Measurements from ENCODE around the gene YAP1.

Gene YAP1

DNA sequence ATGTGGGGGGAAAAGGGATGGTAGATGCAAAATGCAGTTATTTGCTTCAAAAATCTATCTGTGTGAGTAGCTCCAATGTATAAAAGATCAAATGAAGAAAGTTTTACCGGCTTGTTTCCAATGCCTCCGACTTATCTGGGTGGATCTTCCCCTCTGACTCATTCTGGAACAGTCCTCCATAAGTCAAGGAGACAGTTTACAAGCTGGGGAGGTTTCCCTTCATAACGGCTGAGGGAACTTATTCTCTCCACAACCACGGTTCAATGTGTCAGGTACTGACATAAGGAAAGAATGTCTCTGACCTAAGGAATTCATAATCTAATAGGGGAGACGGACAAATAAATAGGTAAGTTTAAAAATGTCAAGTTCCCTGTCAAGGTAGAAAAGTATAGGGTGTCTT lies 157.4 kb downstream of the YAP1 start:
- H3K4me3 ChIP-seq (IDR thresholded peaks at IDR 0.05; ENCODE audit: insufficient read depth, low read depth, low read length): no peak overlapping the region
- TF ChIP-seq CTCF (conservative IDR thresholded peaks at IDR 0.05; ENCODE audit: low read depth, low read length): no peak
- no peak overlapping the region for H3K9ac ChIP-seq
- H3K4me1 ChIP-seq (ENCODE audit: low read depth, poor library complexity, severe bottlenecking): peaks cover 8% of the 10 kb centered on the region
- H3K36me3 ChIP-seq (ENCODE audit: insufficient read depth): no peaks in the 10 kb centered on the region
- no peak overlapping the region for H2AFZ ChIP-seq (ENCODE audit: low read depth)
- no peaks in the 10 kb centered on the region for H3K27me3 ChIP-seq (ENCODE audit: insufficient read depth, low read depth)
- no peaks in the 10 kb centered on the region for H3K79me2 ChIP-seq (ENCODE audit: insufficient read depth, low read depth)
- H3K4me2 ChIP-seq: no peak overlapping the region
- H3K27ac ChIP-seq: no peak overlapping the region
- no peaks in the 10 kb centered on the region for H4K20me1 ChIP-seq (ENCODE audit: insufficient read depth)

GRCh38 chr11:102268083-102268984 lies 158.1 kb downstream of the YAP1 start:
- Histone ChIP-seq H3K9ac (no peak overlapping the region), H3K4me3 (IDR thresholded peaks at IDR 0.05; ENCODE audit: insufficient read depth, low read depth, low read length) (no peak overlapping the region), H4K20me1 (ENCODE audit: insufficient read depth) (no peaks in the 10 kb centered on the region), H2AFZ (ENCODE audit: low read depth) (peak overlapping the region; percentile 45; the same call in 1 of the 2 replicates), H3K4me2 (peak overlapping the region; percentile 37), H3K27me3 (ENCODE audit: insufficient read depth, low read depth) (no peaks in the 10 kb centered on the region), H3K79me2 (ENCODE audit: insufficient read depth, low read depth) (no peaks in the 10 kb centered on the region), H3K27ac (no peak overlapping the region), H3K36me3 (ENCODE audit: insufficient read depth) (no peaks in the 10 kb centered on the region), H3K4me1 (ENCODE audit: low read depth, poor library complexity, severe bottlenecking) (peaks cover 8% of the 10 kb centered on the region)
- TF ChIP-seq CTCF (conservative IDR thresholded peaks at IDR 0.05; ENCODE audit: low read depth, low read length): no peak

DNA sequence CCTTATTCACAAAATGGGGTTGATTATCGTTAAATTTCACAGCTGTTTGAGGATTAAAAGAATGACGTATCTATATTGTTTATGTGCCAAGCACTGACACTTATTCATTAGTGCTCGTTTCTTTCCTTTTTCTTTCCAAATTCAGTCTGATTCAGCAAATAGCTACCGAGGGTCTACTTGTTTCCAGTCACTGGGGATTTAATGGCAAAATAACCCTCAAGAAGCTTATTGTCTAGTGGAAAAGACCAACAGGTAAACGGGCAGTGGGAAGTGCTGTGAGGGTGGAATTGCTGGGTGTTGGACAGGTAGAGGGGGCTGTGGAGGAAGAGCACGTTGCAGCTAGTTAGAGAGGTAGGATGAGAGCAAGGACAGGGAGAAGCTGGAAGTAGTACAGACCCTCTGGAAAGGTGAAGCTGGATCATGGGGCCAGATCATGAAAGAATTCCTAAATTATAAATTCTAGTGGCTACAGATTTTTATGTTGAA lies 158.8 kb downstream of the YAP1 start:
- H3K79me2 ChIP-seq (ENCODE audit: insufficient read depth, low read depth): no peaks in the 10 kb centered on the region
- no peaks in the 10 kb centered on the region for H3K36me3 ChIP-seq (ENCODE audit: insufficient read depth)
- peak overlapping the region; percentile 37 for H3K4me2 ChIP-seq
- no peaks in the 10 kb centered on the region for H4K20me1 ChIP-seq (ENCODE audit: insufficient read depth)
- no peak overlapping the region for H3K27ac ChIP-seq
- no peak overlapping the region for H3K9ac ChIP-seq
- no peaks in the 10 kb centered on the region for H3K27me3 ChIP-seq (ENCODE audit: insufficient read depth, low read depth)
- peaks cover 8% of the 10 kb centered on the region for H3K4me1 ChIP-seq (ENCODE audit: low read depth, poor library complexity, severe bottlenecking)
- H3K4me3 ChIP-seq (IDR thresholded peaks at IDR 0.05; ENCODE audit: insufficient read depth, low read depth, low read length): no peak overlapping the region
- peak overlapping the region; percentile 18; the same call in 1 of the 2 replicates for H2AFZ ChIP-seq (ENCODE audit: low read depth)
- TF ChIP-seq CTCF (conservative IDR thresholded peaks at IDR 0.05; ENCODE audit: low read depth, low read length): peak; percentile 29; the same call in 1 of the 2 replicates

DNA sequence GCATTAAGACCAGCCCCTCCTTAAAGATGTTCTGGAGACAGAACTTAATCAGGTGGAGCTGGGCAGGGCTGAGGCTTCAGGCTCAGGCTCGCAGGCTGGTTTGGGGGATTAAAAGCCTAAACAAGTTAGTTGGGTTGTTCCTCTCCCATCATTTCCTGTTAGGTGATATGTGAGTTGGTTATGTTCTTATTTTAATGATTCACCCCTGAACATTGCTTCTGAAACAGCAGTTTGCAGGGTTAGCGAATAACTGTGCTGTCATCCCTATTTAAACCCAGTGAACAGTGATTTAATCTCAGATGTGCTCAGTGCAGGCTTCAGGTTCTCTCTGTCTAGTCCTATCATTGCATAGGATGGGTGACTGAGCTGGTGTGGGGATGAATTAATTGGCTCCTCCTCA lies 159.7 kb downstream of the YAP1 start:
- Histone ChIP-seq H3K9ac (no peak overlapping the region), H3K79me2 (ENCODE audit: insufficient read depth, low read depth) (no peaks in the 10 kb centered on the region), H3K27me3 (ENCODE audit: insufficient read depth, low read depth) (no peaks in the 10 kb centered on the region), H3K36me3 (ENCODE audit: insufficient read depth) (no peaks in the 10 kb centered on the region), H2AFZ (ENCODE audit: low read depth) (no peak overlapping the region), H3K4me3 (IDR thresholded peaks at IDR 0.05; ENCODE audit: insufficient read depth, low read depth, low read length) (no peak overlapping the region), H4K20me1 (ENCODE audit: insufficient read depth) (no peaks in the 10 kb centered on the region), H3K4me1 (ENCODE audit: low read depth, poor library complexity, severe bottlenecking) (peaks cover 8% of the 10 kb centered on the region), H3K27ac (no peak overlapping the region), H3K4me2 (no peak overlapping the region)
- no peak for TF ChIP-seq CTCF (conservative IDR thresholded peaks at IDR 0.05; ENCODE audit: low read depth, low read length)

Measured in KMS-11 (cell line).